ENCODE data around the gene COL15A1. TPM values are rescaled to one million over a fixed set of nuclear protein-coding genes. Genes with fewer than 3 reads are reported as not detected.

Gene COL15A1
- total RNA-seq, 1 donor from 2014 or later, result 15.0 TPM

DNA sequence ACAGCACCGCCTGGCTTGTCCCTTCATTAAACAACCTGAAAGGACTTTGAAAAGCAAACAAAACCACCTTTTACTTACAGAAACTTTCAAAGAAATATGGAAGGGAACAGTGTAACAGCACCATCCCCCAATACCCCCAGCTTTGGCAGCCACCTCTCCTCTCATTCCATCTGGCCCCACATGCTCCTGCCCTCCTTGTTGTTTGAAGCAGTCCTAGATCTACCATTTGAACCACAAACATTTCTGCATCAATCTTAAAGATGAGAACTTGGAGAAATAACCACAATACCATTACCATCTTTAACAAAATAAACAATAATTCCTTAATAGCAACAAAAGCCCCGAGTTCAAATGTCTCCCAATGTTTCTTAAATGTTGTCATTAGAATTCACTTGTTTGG is 17.8 kb upstream of the COL15A1 start:
- Histone ChIP-seq H3K27ac (no peak overlapping the region), H3K36me3 (no peaks in the 10 kb centered on the region), H3K4me1 (peaks cover 6% of the 10 kb centered on the region), H3K27me3 (no peaks in the 10 kb centered on the region), H3K4me3 (no peak overlapping the region), H3K9me3 (no peaks in the 10 kb centered on the region)
- TF ChIP-seq, protein P1, sequence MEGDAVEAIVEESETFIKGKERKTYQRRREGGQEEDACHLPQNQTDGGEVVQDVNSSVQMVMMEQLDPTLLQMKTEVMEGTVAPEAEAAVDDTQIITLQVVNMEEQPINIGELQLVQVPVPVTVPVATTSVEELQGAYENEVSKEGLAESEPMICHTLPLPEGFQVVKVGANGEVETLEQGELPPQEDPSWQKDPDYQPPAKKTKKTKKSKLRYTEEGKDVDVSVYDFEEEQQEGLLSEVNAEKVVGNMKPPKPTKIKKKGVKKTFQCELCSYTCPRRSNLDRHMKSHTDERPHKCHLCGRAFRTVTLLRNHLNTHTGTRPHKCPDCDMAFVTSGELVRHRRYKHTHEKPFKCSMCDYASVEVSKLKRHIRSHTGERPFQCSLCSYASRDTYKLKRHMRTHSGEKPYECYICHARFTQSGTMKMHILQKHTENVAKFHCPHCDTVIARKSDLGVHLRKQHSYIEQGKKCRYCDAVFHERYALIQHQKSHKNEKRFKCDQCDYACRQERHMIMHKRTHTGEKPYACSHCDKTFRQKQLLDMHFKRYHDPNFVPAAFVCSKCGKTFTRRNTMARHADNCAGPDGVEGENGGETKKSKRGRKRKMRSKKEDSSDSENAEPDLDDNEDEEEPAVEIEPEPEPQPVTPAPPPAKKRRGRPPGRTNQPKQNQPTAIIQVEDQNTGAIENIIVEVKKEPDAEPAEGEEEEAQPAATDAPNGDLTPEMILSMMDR (IDR thresholded peaks at IDR 0.05), result no peak
- TF ChIP-seq POLR2AphosphoS5 (IDR thresholded peaks at IDR 0.05; ENCODE audit: insufficient read depth in 1 of 2, low read depth in 1 of 2) (no peak), POLR2A (IDR thresholded peaks at IDR 0.05) (no peak)
- intact Hi-C loops (cut with DNase I), result no loop called here
- no peak for DNase-seq (ENCODE audit: extremely low spot score in 2 of 2)

DNA sequence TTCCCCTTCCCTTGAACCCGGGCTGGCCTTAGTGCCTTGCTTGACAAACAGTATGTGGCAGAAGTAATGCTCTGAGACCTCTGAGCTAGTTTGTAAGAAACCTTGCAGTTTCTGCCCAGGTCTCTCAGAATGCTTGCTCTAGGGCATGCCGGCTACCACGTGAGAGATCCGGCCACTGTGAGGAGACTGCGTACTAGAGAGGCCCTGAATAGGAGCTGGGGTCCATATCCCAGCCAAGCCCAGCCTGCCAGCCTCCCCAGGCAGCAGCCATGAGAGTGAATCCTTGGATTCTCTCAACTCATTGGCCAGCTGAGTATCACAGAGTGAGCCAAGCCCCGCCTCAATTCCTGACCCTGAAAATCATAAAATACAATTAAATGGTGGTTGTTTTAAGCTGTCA is 16.0 kb upstream of the COL15A1 start:
- TF ChIP-seq, protein P1 (IDR thresholded peaks at IDR 0.05), result no peak
- TF ChIP-seq POLR2AphosphoS5 (IDR thresholded peaks at IDR 0.05; ENCODE audit: insufficient read depth in 1 of 2, low read depth in 1 of 2) (no peak), POLR2A (IDR thresholded peaks at IDR 0.05) (no peak)
- no peak overlapping the region for H3K4me3 ChIP-seq
- intact Hi-C loops (cut with DNase I), result no loop called here
- H3K27me3 ChIP-seq, result no peaks in the 10 kb centered on the region
- no peak overlapping the region for H3K27ac ChIP-seq
- peaks cover 4% of the 10 kb centered on the region for H3K4me1 ChIP-seq
- peak in 1 of 2 donors; percentile 22 for DNase-seq (ENCODE audit: extremely low spot score in 2 of 2)
- H3K36me3 ChIP-seq, result no peaks in the 10 kb centered on the region
- no peaks in the 10 kb centered on the region for H3K9me3 ChIP-seq

DNA sequence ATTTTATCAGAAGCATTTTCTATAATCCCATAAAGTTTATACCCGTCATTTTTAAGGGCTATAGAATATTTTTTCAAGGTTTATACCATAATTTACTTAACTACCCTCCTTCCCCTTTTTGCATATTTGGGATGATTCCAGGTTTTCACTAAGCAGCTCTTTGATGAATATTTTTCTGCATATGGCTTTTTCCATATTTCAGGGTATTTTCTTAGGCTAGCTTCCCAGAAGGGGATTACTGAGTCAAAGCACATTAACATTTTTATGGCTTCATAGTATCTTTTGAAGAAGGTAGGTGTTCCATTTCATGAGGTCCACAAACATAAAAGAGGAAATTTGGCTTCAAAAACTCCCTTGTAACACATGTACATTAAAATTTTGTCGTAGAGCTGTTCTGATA is 14.6 kb upstream of the COL15A1 start:
- Histone ChIP-seq H3K27ac (no peak overlapping the region), H3K9me3 (no peaks in the 10 kb centered on the region), H3K27me3 (no peaks in the 10 kb centered on the region), H3K4me3 (no peak overlapping the region), H3K4me1 (no peaks in the 10 kb centered on the region), H3K36me3 (no peaks in the 10 kb centered on the region)
- no peak for DNase-seq (ENCODE audit: extremely low spot score in 2 of 2)
- intact Hi-C loops (cut with DNase I), result no loop called here
- TF ChIP-seq POLR2A (IDR thresholded peaks at IDR 0.05) (no peak), POLR2AphosphoS5 (IDR thresholded peaks at IDR 0.05; ENCODE audit: insufficient read depth in 1 of 2, low read depth in 1 of 2) (no peak)
- TF ChIP-seq, protein P1 (IDR thresholded peaks at IDR 0.05), result no peak

- Histone ChIP-seq H3K36me3 (no peaks in the 10 kb centered on the region), H3K27ac (no peak overlapping the region), H3K4me3 (no peak overlapping the region), H3K4me1 (no peaks in the 10 kb centered on the region), H3K27me3 (no peaks in the 10 kb centered on the region), H3K9me3 (no peaks in the 10 kb centered on the region)
- intact Hi-C loops (cut with DNase I), result no loop called here
- TF ChIP-seq POLR2AphosphoS5 (IDR thresholded peaks at IDR 0.05; ENCODE audit: insufficient read depth in 1 of 2, low read depth in 1 of 2), result no peak
- TF ChIP-seq, protein P1 (IDR thresholded peaks at IDR 0.05), result no peak
- DNase-seq (ENCODE audit: extremely low spot score in 2 of 2), result no peak
Observed at GRCh38 chr9:98929895-98930341, 13.8 kb upstream of the COL15A1 start.

DNA sequence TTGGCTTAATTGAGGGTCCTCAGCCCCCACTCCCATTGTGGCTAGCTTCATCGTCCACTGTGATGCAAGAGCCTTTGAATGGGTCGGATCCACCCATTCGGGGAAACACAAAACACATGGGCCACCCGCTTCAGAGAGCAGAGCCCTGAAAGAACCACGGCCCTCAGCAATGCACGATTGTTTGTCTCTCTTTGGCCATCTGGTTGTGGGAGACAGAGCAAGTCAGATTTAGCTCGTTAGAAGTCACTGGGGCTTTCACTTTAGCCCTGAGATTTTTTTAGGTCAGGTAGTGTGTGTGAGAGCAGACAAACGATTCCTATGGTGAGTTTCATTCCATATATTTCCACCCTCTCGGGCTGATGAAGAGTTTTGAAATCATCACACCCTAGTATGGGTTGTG is 12.9 kb upstream of the COL15A1 start:
- intact Hi-C loops (cut with DNase I), result no loop called here
- no peak for TF ChIP-seq POLR2AphosphoS5 (IDR thresholded peaks at IDR 0.05; ENCODE audit: insufficient read depth in 1 of 2, low read depth in 1 of 2)
- TF ChIP-seq, protein P1 (IDR thresholded peaks at IDR 0.05), result no peak
- TF ChIP-seq POLR2A (IDR thresholded peaks at IDR 0.05), result no peak

More for the DNA sequence above, 12.9 kb upstream of the COL15A1 start:
- H3K4me3 ChIP-seq, result no peak overlapping the region
- no peak for DNase-seq (ENCODE audit: extremely low spot score in 2 of 2)
- H3K4me1 ChIP-seq, result no peaks in the 10 kb centered on the region
- H3K36me3 ChIP-seq, result no peaks in the 10 kb centered on the region
- no peak overlapping the region for H3K27ac ChIP-seq
- H3K9me3 ChIP-seq, result no peaks in the 10 kb centered on the region
- H3K27me3 ChIP-seq, result no peaks in the 10 kb centered on the region
